ENCODE results near the gene FAAP100.

FAAP100 gene

GRCh38 chr17:81511804-81512561, 40.2 kb downstream of the FAAP100 start:
- no peak for DNase-seq (ENCODE audit: low read depth in 2 of 2)

GRCh38 chr17:81511554-81511803, 40.7 kb downstream of the FAAP100 start:
- no peak for DNase-seq (ENCODE audit: low read depth in 2 of 2)

- no peak for DNase-seq (ENCODE audit: low read depth in 2 of 2)
These were observed 41.2 kb downstream of the FAAP100 start for GRCh38 chr17:81510785-81511553.

GRCh38 chr17:81509972-81510784, 42.0 kb downstream of the FAAP100 start:
- no peak for DNase-seq (ENCODE audit: low read depth in 2 of 2)

- DNase-seq (ENCODE audit: low read depth in 2 of 2): no peak
These were observed 42.8 kb downstream of the FAAP100 start for GRCh38 chr17:81509207-81509971.

- no peak for DNase-seq (ENCODE audit: low read depth in 2 of 2)
These were observed 43.4 kb downstream of the FAAP100 start for GRCh38 chr17:81508639-81509206.

- DNase-seq (ENCODE audit: low read depth in 2 of 2): no peak
These were observed 48.5 kb downstream of the FAAP100 start for GRCh38 chr17:81503619-81504018.

GRCh38 chr17:81502471-81503017, 49.6 kb downstream of the FAAP100 start:
- DNase-seq (ENCODE audit: low read depth in 2 of 2): no peak

GRCh38 chr17:81500047-81500446, 52.1 kb downstream of the FAAP100 start:
- no peak for DNase-seq (ENCODE audit: low read depth in 2 of 2)

GRCh38 chr17:81499601-81499970, 52.6 kb downstream of the FAAP100 start:
- DNase-seq (ENCODE audit: low read depth in 2 of 2): no peak

GRCh38 chr17:81498953-81499600, 53.1 kb downstream of the FAAP100 start:
- no peak for DNase-seq (ENCODE audit: low read depth in 2 of 2)

GRCh38 chr17:81494626-81495377, 57.4 kb downstream of the FAAP100 start:
- DNase-seq (ENCODE audit: low read depth in 2 of 2): no peak

- DNase-seq (ENCODE audit: low read depth in 2 of 2): no peak
These were observed 58.7 kb downstream of the FAAP100 start for GRCh38 chr17:81493198-81494038.

- DNase-seq (ENCODE audit: low read depth in 2 of 2): no peak
These were observed 59.4 kb downstream of the FAAP100 start for GRCh38 chr17:81492706-81493105.

- no peak for DNase-seq (ENCODE audit: low read depth in 2 of 2)
These were observed 60.0 kb downstream of the FAAP100 start for GRCh38 chr17:81492202-81492601.

- no peak for DNase-seq (ENCODE audit: low read depth in 2 of 2)
These were observed 60.4 kb downstream of the FAAP100 start for GRCh38 chr17:81491761-81492160.

GRCh38 chr17:81491181-81491581, 61.0 kb downstream of the FAAP100 start:
- no peak for DNase-seq (ENCODE audit: low read depth in 2 of 2)

- no peak for DNase-seq (ENCODE audit: low read depth in 2 of 2)
These were observed 61.9 kb downstream of the FAAP100 start for GRCh38 chr17:81489998-81490992.

All from stimulated activated CD4-positive, alpha-beta T cell treated with anti-CD3 and anti-CD28 coated beads, Interleukin-1b, Interleukin-23, amount 100 ng/mL, for 1 hour (primary cell).